Endodermal cell (in vitro differentiated cells): ENCODE measurements around the gene GHRH. TPM values are rescaled to one million over a fixed set of nuclear protein-coding genes. Genes with fewer than 3 reads are reported as not detected.
A peak's percentile ranks its signal among the peaks of the same experiment; 100 is the strongest.

ENCODE experiments used
- DNase-seq: peaks from one replicate; pipeline ENCODE4 v3.0.0-alpha.2; 2017
- H3K27ac ChIP-seq: 2 replicates; pipeline ENCODE4 v1.5.1; 2013; ENCODE audit warnings: mild to moderate bottlenecking, low read depth, low read length, moderate library complexity
- H3K27me3 ChIP-seq: 2 replicates; pipeline ENCODE4 v1.6.1; 2013; ENCODE audit warnings: mild to moderate bottlenecking, low read length, moderate library complexity; ENCODE audit not compliant: insufficient read depth, control insufficient read depth, poor library complexity, severe bottlenecking
- H3K36me3 ChIP-seq: 2 replicates; pipeline ENCODE4 v1.7.0; 2013; ENCODE audit warnings: mild to moderate bottlenecking, low read length, moderate library complexity; ENCODE audit not compliant: control insufficient read depth, insufficient read depth
- H3K4me1 ChIP-seq: one replicate; pipeline ENCODE4 v1.7.0; 2013; ENCODE audit warnings: low read length; ENCODE audit not compliant: control insufficient read depth, insufficient read depth
- H3K4me3 ChIP-seq: 2 replicates; pipeline ENCODE4 v1.5.1; 2013; ENCODE audit warnings: mild to moderate bottlenecking, low read length, moderate library complexity
- H3K9ac ChIP-seq: 2 replicates; pipeline ENCODE4 v1.6.1; 2013; ENCODE audit warnings: mild to moderate bottlenecking, low read length, moderate library complexity; ENCODE audit not compliant: poor library complexity, severe bottlenecking; ENCODE audit errors: extremely low read depth
- H3K9me3 ChIP-seq: 2 replicates; pipeline ENCODE4 v1.6.1; 2013; ENCODE audit warnings: mild to moderate bottlenecking, low read length, moderate library complexity; ENCODE audit not compliant: control insufficient read depth
- H3K27ac Mint-ChIP-seq: 2 replicates; pipeline ENCODE4 v1.8.0; 2020; ENCODE audit warnings: mixed read lengths
- H3K27me3 Mint-ChIP-seq: 2 replicates; pipeline ENCODE4 v1.8.0; 2021; ENCODE audit warnings: mild to moderate bottlenecking, mixed read lengths; ENCODE audit not compliant: insufficient read depth
- H3K36me3 Mint-ChIP-seq: 2 replicates; pipeline ENCODE4 v1.8.0; 2020; ENCODE audit warnings: low read depth, mixed read lengths
- H3K4me1 Mint-ChIP-seq: 2 replicates; pipeline ENCODE4 v1.8.0; 2020; ENCODE audit warnings: mixed read lengths
- H3K4me3 Mint-ChIP-seq: 2 replicates; pipeline ENCODE4 v1.8.0; 2020; ENCODE audit warnings: mild to moderate bottlenecking, moderate library complexity, mixed read lengths
- H3K9me3 Mint-ChIP-seq: 2 replicates; pipeline ENCODE4 v1.8.0; 2020; ENCODE audit warnings: mild to moderate bottlenecking, mixed read lengths
- WGBS, 2 experiments: methylation state at CpG; one replicate each; pipeline versions ENCODE4 v1.1.5 to v1.1.7; 2013; ENCODE audit warnings: missing lambda C conversion rate in 2 of 2, mixed read lengths in 1 of 2; ENCODE audit not compliant: insufficient coverage in 1 of 2, insufficient read length in 1 of 2; 5-methylcytosine and 5-hydroxymethylcytosine counted together
- total RNA-seq, 2 donors: library from RNA; stranded (reverse); fragmentation: NEBNext Ultra II Directional in 1 of 2; extraction: Animal tissue kit (Norgen Biotek cat#: 25700) in 1 of 2; gene quantifications; 2 replicates in 1 of 2; 3 replicates in 1 of 2; pipeline ENCODE4 v1.2.1, GENCODE V29; 2021
- TF ChIP-seq, protein P1 (sequence below): fragments of 200-600 bp; sonication (generic); conservative IDR thresholded peaks from 2 replicates; pipeline ENCODE4 v1.5.0; 2021; ENCODE audit warnings: antibody characterized with exemption, mild to moderate bottlenecking

Gene GHRH
- total RNA-seq, 2 donors from 2014 or later, result not detected

DNA sequence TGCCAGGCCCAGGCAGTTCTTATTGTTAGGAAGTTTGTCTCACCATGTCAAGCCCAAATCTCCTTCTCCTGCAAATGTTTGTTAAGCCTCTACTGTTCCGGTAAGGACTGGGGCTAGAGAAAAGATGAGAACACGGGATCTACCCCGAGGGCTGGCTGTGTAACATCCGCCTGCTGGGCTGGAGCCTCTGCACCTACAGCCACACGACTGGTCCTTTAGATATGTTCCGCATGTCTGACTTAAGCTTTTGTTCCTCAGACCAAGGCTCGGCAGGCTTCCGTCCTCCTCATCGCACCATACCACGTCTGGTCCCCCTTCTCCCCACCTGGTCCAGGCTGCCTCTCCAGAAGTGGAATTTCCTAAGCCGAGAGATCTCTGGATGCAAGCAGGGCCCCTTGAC lies 2.6 kb downstream of the GHRH start:
- Histone ChIP-seq H3K4me1 (no peaks in the 10 kb centered on the region), H3K4me3 (no peak overlapping the region), H3K27ac (peak overlapping the region; percentile 79), H3K27me3 (no peaks in the 10 kb centered on the region), H3K36me3 (no peaks in the 10 kb centered on the region), H3K9ac (no peak overlapping the region), H3K9me3 (no peaks in the 10 kb centered on the region)
- no peaks in the 10 kb centered on the region for H3K27me3 Mint-ChIP-seq
- H3K36me3 Mint-ChIP-seq, result no peaks in the 10 kb centered on the region
- no peak overlapping the region for H3K4me3 Mint-ChIP-seq
- peaks cover 7% of the 10 kb centered on the region for H3K9me3 Mint-ChIP-seq
- TF ChIP-seq, protein P1, sequence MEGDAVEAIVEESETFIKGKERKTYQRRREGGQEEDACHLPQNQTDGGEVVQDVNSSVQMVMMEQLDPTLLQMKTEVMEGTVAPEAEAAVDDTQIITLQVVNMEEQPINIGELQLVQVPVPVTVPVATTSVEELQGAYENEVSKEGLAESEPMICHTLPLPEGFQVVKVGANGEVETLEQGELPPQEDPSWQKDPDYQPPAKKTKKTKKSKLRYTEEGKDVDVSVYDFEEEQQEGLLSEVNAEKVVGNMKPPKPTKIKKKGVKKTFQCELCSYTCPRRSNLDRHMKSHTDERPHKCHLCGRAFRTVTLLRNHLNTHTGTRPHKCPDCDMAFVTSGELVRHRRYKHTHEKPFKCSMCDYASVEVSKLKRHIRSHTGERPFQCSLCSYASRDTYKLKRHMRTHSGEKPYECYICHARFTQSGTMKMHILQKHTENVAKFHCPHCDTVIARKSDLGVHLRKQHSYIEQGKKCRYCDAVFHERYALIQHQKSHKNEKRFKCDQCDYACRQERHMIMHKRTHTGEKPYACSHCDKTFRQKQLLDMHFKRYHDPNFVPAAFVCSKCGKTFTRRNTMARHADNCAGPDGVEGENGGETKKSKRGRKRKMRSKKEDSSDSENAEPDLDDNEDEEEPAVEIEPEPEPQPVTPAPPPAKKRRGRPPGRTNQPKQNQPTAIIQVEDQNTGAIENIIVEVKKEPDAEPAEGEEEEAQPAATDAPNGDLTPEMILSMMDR, result no peak
- DNase-seq, result no peak
- peaks cover 7% of the 10 kb centered on the region for H3K4me1 Mint-ChIP-seq
- 68 to 77% methylated on average over 10 to 11 of the region's 11 CpGs for WGBS, 2 experiments
- H3K27ac Mint-ChIP-seq, result no peak overlapping the region

DNA sequence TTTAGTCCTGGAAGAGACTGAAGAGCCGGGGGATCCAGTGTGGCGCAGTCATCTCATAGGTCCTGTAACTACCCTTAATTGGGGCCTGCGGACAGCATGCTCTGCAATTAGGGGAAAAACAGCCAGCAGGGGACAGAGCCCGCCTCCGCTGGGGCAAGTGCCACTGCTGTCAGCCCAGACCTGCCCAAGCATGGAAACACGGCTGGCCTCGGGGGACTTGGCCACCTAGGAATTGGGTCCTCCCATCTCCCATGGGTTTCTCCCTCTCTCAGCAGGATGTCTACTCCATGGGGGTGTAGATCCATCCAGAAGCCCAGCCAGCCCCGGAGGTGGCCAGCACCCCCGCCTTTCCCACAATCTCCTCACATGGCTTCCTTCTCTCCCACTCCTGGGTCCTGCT lies 3.6 kb downstream of the GHRH start:
- 69 to 80% methylated on average over 6 to 9 of the region's 9 CpGs for WGBS, 2 experiments
- Mint-ChIP-seq H3K27ac (no peak overlapping the region), H3K36me3 (no peaks in the 10 kb centered on the region), H3K4me1 (peaks cover 7% of the 10 kb centered on the region), H3K9me3 (peaks cover 8% of the 10 kb centered on the region), H3K4me3 (no peak overlapping the region), H3K27me3 (no peaks in the 10 kb centered on the region)
- Histone ChIP-seq H3K4me3 (no peak overlapping the region), H3K27ac (peak overlapping the region; percentile 22), H3K4me1 (no peaks in the 10 kb centered on the region), H3K9me3 (no peaks in the 10 kb centered on the region), H3K27me3 (no peaks in the 10 kb centered on the region), H3K36me3 (no peaks in the 10 kb centered on the region), H3K9ac (no peak overlapping the region)
- DNase-seq, result peak; percentile 80
- TF ChIP-seq, protein P1, result peak; percentile 48

DNA sequence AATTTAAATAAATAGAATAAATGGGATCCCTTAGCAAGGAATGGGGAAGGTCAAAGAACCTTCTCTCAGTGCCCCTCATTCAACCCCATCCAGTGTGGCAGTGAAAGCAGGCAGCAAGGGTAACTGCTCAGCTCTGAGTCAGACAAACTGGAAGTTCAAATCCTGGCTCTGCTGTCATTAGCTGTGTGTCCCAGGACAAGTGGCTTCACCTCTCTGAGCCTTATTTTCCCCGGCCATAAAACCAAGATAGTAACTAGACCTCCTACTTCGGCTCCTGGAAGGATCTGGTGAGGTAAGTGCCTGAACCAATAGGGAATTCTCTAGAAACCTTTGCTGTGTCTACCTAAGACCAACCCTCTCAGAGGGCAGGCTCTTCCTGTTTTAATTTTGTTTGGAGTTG lies 4.1 kb downstream of the GHRH start:
- Histone ChIP-seq H3K4me3 (no peak overlapping the region), H3K36me3 (no peaks in the 10 kb centered on the region), H3K9me3 (no peaks in the 10 kb centered on the region), H3K4me1 (no peaks in the 10 kb centered on the region), H3K9ac (no peak overlapping the region), H3K27ac (peak overlapping the region; percentile 22), H3K27me3 (no peaks in the 10 kb centered on the region)
- no peak for DNase-seq
- Mint-ChIP-seq H3K27me3 (no peaks in the 10 kb centered on the region), H3K36me3 (no peaks in the 10 kb centered on the region), H3K9me3 (peaks cover 8% of the 10 kb centered on the region), H3K4me3 (no peak overlapping the region), H3K27ac (no peak overlapping the region), H3K4me1 (peaks cover 7% of the 10 kb centered on the region)
- WGBS, 2 experiments, result 97% methylated on average over 2 of the region's 2 CpGs; no CpG with 5 or more reads in 1 of the 2 experiments
- TF ChIP-seq, protein P1, result no peak
